ENCODE results near the gene ORC2.
A peak's percentile ranks its signal among the peaks of the same experiment; 100 is the strongest.
"Not testable (repeated sequence)": the region's sequence is repeated elsewhere in the genome, so short reads cannot be mapped to it uniquely, and the experiment has no call there.

The ORC2 gene

GRCh38 chr2:200963124-200963917 lies at the start of gene ORC2:
TSS of gene ORC2 (minus strand) at chr2:200963660. CDS start at chr2:200958123, 5,537 bp downstream.
- DNase-seq, result peak; percentile 96

GRCh38 chr2:201008296-201008829 lies 44.9 kb upstream of the ORC2 start:
- no peak for DNase-seq

DNA sequence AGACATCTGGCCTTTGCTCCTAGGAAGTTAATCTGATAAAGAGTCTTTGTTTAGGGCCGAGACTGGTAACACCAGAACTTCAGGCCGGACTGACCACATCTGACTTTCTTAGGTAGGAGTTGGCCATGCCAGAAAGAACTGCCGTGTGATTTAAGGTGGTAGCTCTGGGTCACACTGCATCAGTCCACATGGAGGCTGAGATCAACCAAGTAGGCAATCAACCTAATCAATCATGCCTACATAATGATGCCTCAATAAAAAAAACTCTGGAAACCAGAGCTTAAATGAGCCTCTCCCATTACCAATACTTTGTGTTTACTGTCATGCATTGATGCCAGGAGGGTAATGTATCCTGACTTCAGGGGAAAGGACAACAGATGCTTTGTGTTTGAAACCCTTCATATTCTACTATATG lies 44.1 kb upstream of the ORC2 start:
- DNase-seq, result no peak

- no peak for DNase-seq
These were observed 43.2 kb upstream of the ORC2 start for GRCh38 chr2:201006704-201007103.

DNA sequence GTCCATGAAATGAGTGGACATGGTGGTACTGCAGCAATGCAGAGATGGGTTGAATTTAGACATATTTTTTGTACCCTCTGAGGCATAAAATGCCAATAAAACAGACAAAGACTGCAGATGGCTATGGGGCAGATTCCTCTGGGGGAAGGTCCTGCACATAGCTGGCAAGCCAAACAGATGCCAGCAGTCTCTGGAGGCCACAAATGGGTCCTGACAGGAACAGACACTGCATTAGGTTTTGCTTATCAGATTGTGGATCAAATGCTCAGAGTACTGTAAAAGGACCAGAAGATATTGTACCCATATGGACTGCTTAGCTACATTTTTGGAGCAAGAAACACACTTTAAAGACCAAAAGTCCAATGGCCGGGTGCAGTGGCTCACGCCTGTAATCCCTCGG lies 40.9 kb upstream of the ORC2 start:
- DNase-seq, result no peak

- DNase-seq, result no peak
These were observed 29.6 kb upstream of the ORC2 start for GRCh38 chr2:200993097-200993496.

DNA sequence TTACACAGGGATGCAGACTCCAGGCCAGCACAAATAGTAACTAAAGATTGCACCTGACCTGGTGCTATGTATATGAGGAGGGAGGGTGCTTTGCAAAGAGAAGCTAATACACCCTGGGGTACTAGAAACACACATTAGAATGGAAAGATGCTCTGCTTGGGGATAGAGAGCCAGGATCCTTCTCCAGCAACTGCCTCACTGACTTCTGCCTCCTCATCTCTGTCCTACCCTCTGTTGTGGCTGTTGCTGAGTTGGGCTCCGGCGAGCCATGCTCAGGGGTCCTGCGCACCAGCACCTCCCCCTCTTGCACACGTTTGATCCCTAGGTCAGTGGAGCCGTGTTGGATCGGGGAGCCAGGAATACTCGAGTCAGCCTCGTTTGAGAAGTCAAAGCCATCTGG lies 23.7 kb upstream of the ORC2 start:
- no peak for DNase-seq

DNA sequence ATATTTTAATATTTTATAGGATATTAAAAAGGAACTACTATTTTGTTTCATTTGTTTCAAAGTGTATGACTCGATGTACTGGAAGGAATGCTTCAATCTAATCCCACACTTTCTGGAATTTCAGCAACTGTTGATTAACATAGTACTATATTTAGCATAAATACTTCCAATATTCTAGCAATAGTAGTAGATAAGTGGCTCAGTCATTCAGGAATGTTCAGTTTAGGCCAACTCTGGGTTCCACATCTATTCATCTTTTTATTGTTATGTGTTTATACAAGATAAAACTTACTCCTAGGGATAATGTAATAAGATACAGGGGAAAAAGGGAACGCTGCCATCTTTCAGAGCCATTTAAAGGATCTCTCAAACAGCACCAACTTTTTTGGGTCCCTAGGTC lies 22.3 kb upstream of the ORC2 start:
- no peak for DNase-seq

DNA sequence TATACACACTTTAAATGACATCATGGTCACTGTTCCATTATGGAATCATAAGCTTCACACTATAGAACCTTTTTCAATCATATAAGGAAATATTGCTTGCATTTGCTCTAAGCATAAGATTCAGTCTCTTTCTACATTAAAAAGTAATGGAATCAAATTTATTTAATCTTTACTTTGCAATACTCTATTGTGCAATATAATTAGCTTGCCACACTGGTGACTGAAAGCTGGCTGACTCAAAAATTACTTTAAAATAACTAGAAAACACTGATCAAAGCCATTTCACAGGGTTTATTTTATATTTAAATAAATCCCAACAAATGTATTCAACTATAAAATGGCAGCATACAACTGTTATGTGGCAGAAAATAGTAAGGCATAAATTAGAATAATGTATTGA lies 13.2 kb upstream of the ORC2 start:
- DNase-seq, result no peak

DNA sequence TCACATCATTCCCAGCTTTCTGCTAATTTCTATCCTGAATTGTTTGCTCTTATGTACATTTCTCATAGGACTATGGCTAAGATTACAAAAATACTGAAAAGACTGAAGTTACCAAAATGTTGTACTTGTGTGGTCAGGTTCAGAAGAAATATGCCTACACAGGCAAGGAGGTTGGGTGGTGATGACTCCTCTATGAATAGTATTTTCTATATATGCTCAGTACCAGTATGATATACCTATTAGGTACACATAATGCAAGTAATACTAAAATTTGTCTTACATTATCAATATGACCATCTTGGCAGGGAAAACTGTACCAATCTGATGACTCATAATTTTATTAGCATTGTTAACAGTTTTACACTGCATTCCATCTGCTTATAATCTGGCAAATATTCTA lies 12.2 kb upstream of the ORC2 start:
- no peak for DNase-seq

- DNase-seq, result not testable (repeated sequence)
These were observed 6.6 kb upstream of the ORC2 start for GRCh38 chr2:200970057-200970456.

DNA sequence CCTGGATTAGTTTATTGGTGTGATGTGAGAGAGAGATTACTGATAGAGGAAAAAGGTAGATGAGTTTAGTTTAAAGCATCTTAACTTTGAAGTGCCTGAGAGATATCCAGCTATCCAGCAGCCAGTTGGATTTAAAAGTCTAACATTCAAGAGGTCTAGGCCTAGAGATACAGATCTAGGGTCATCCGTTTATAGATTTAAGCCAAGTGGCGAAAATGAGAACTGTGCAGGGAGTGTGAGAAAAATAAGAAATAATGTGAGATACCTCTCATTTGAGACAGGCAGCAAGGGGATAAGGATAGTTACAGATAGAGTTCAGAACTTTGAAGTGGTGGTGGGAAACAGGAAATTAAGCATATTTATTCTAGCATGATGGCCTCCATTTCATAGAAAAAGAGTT lies 5.3 kb upstream of the ORC2 start:
- no peak for DNase-seq

DNA sequence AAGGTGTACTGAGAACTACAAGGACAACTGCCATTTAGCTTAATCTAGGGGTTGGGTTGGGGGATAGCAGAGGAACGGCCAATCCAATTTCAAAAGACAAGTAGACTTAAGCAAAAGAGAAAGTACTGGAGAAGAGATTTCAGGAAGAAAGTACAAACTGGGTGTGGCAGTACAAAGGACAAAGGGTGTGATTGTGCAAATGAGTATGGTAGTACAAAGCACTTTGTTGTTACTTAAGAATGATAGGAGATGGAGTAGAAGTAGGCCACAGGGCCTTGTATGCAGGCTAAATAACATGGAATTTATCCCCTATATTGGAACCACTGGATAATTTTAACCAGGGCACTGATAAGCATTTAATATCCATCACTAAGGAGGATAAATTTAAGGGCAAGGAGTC lies 4.7 kb upstream of the ORC2 start:
- DNase-seq, result no peak

DNA sequence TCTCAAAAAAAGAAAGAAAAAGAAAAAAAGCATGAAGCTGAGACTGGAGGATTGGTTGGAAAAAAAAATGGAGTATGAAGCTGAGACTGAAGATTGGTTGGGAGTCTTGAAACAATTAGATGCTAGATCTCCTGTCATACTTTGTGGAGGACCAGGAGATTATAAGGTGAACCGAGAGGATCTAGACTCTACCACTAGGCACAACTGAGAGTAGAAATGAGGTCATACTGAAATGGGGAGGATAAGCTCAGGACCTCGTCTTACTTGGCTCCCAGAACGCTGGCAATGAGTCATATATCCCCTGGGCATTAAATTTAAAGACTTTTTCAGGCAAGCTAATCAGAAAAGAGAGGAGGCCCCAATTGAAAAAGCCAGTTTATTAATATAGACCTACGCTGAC lies 3.3 kb upstream of the ORC2 start:
- DNase-seq, result peak; percentile 39

DNA sequence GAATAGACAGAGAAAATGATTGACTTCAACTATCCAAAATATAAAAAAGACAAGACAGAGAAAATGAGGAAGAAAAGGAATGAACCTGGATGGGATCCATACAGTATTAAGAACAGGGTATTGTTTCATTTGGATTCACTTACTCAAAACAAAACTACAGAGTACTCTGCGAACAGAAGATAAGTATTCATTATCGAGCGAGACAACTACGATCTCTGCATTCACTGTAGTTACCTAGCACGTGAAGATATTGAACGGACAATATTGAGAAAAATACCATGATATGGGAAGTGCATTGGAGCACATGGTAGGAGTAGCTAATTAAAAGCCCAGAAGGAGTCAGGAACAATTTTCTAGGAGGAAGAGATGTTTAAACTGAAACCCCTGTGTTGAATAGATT lies 1.0 kb upstream of the ORC2 start:
- no peak for DNase-seq

DNA sequence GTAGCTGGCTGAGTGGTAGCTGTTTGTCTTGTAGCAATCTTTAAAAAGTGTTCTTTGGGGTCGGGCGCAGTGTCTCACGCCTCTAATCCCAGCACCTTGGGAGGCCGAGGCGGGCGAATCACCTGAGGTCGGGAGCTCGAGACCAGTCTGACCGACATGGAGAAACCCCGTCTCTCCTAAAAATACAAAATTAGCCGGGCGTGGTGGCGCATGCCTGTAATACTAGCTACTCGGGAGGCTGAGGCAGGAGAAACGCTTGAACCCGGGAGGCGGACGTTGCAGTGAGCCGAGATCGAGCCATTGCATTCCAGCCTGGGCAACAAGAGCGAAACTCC lies 425 bp upstream of the ORC2 start:
- not testable (repeated sequence) for DNase-seq

- DNase-seq, result no peak
These were observed 693 bp downstream of the ORC2 start for GRCh38 chr2:200962811-200963123.

- DNase-seq, result no peak
These were observed 1.8 kb downstream of the ORC2 start for GRCh38 chr2:200961674-200962073.

- no peak for DNase-seq
These were observed 13.1 kb downstream of the ORC2 start for GRCh38 chr2:200950378-200950777.

DNA sequence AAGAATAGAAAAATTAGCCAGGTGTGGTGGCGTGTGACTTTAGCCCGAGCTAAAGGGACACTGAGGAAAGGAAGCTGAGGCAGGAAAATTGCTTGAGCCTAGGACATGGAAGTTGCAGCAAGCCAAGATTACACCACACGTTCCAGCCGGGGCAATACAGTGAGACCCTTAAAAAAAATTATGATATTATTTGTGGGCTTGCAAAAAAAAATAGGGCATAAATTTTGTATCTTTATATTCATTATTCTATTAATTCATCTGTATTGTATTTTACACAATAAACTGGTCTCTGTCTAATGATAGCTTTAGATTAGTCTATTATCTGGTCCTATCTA lies 18.1 kb downstream of the ORC2 start:
- DNase-seq, result no peak

GRCh38 chr2:200944467-200945394 lies 18.7 kb downstream of the ORC2 start:
- DNase-seq, result peak; percentile 83

GRCh38 chr2:200943527-200944105 lies 19.8 kb downstream of the ORC2 start:
- peak; percentile 64 for DNase-seq

- no peak for DNase-seq
These were observed 23.6 kb downstream of the ORC2 start for GRCh38 chr2:200939832-200940231.
